RWPE1 (cell line): Measurements from ENCODE around the gene RPL35A.

ENCODE experiments used
- CTCF ChIA-PET: fragments of 350-600 bp; sonication (Branson Sonifier 250); formaldehyde crosslinking; extraction: SDS; loops from one replicate; lab custom pipeline; 2021; lab: Yijun Ruan, JAX
- POLR2A ChIA-PET: fragments of 400-600 bp; formaldehyde crosslinking; extraction: SDS; loops from one replicate; lab custom pipeline; 2020; ENCODE audit warnings: antibody characterized with exemption; ENCODE audit not compliant: low non-redundant PET; lab: Yijun Ruan, JAX
- DNase-seq: peaks from one replicate; pipeline ENCODE4 v3.0.0; 2012; ENCODE audit warnings: low spot score
- H3K27ac ChIP-seq: fragments of 450-650 bp; 2 replicates; pipeline ENCODE4 v1.5.1; 2017
- TF ChIP-seq, protein P1 (sequence below): fragments of 450-650 bp; conservative IDR thresholded peaks from 2 replicates; pipeline ENCODE4 v1.5.1; 2017; ENCODE audit warnings: low read depth, mild to moderate bottlenecking

Gene RPL35A

GRCh38 chr3:197936819-197937384 lies 13.1 kb upstream of the RPL35A start:
- ChIA-PET POLR2A (no interaction called here), CTCF (interaction anchor here (0.7 to 1.1 kb wide), 2 partner anchors 31 to 47 kb away, joined by 4 to 5 read pairs; no protein-coding TSS in a partner anchor)
- no peak for DNase-seq
- TF ChIP-seq, protein P1, sequence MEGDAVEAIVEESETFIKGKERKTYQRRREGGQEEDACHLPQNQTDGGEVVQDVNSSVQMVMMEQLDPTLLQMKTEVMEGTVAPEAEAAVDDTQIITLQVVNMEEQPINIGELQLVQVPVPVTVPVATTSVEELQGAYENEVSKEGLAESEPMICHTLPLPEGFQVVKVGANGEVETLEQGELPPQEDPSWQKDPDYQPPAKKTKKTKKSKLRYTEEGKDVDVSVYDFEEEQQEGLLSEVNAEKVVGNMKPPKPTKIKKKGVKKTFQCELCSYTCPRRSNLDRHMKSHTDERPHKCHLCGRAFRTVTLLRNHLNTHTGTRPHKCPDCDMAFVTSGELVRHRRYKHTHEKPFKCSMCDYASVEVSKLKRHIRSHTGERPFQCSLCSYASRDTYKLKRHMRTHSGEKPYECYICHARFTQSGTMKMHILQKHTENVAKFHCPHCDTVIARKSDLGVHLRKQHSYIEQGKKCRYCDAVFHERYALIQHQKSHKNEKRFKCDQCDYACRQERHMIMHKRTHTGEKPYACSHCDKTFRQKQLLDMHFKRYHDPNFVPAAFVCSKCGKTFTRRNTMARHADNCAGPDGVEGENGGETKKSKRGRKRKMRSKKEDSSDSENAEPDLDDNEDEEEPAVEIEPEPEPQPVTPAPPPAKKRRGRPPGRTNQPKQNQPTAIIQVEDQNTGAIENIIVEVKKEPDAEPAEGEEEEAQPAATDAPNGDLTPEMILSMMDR: no peak
- no peak overlapping the region for H3K27ac ChIP-seq

DNA sequence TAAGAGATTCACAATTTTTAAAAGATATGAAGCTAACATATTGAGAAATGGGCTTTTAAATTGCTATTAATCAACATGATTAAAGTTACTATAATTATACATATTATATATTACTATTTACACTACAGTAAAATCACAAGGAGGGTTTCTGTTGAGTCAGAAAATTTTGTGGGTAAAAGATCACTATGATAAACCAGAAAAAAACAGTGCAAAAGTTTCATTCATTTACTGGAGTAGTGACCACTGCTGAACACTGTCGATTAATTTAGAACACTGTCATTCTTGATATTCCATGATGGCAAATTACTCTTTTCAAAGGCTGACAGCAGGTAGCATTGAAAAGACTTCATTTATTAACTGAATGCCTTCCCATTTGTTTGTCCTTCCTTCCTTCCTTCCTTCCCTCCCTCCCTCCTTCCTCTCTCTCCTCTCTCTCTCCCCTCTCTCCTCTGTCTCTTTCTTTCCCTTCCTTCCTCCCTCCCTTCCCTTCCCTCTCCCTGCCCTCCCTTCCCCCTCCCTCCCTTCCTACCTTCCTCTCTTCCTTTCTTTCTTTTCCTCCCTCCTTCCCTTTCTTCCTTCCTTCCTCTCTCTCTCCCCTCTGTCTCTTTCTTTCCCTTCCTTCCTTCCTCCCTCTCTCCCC lies 9.1 kb upstream of the RPL35A start:
- H3K27ac ChIP-seq: no peak overlapping the region
- TF ChIP-seq, protein P1: no peak
- DNase-seq: no peak
- ChIA-PET CTCF (no interaction called here), POLR2A (no interaction called here)

GRCh38 chr3:197942956-197943556 lies 6.9 kb upstream of the RPL35A start:
- ChIA-PET POLR2A (no interaction called here), CTCF (interaction anchor here (0.6 to 2.6 kb wide), 9 partner anchors 17 to 146 kb away, joined by 3 to 13 read pairs (median 4); no protein-coding TSS in a partner anchor)
- no peak overlapping the region for H3K27ac ChIP-seq
- TF ChIP-seq, protein P1: peak; percentile 81
- DNase-seq: peak; percentile 42

DNA sequence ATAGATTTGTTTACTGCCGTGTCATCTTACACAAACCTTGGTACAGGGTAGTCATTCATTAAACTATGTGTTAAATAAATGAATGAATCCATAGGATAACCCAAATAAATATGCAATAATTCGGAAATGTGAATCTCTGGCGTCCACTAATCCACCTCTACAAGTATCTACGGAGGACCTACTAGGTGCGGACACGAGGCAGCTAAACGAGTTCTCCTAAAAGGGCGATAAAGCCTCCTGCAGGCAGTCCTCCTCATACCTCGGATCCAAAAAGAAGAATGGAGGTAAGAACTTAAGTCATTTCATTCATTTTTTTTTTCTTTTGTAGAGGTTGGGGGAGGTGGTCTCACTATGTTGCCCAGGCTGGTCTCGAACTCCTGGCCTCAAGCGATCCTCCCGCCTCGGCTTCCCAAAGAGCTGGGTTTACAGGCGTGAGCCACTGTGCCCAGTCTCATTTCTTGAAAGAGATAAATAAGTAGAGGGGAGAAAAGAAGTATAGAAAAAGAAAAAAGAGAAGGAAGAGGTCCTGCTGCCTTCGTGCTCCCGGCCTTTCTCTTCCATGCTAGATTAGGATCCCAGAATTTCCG lies 706 bp upstream of the RPL35A start:
- CTCF ChIA-PET: interaction anchor here (0.6 kb wide), 1 partner anchor 122 kb away, joined by 4 read pairs; no protein-coding TSS in a partner anchor

GRCh38 chr3:197950677-197951061 lies 679 bp downstream of the RPL35A start:
- ChIA-PET CTCF (no interaction called here), POLR2A (no interaction called here)
- peak overlapping the region; percentile 81 for H3K27ac ChIP-seq
- TF ChIP-seq, protein P1: no peak
- DNase-seq: no peak

More for the DNA sequence above, 706 bp upstream of the RPL35A start:
- H3K27ac ChIP-seq: peak overlapping the region; percentile 81
- TF ChIP-seq, protein P1: no peak
- no peak for DNase-seq
- POLR2A ChIA-PET: no interaction called here

DNA sequence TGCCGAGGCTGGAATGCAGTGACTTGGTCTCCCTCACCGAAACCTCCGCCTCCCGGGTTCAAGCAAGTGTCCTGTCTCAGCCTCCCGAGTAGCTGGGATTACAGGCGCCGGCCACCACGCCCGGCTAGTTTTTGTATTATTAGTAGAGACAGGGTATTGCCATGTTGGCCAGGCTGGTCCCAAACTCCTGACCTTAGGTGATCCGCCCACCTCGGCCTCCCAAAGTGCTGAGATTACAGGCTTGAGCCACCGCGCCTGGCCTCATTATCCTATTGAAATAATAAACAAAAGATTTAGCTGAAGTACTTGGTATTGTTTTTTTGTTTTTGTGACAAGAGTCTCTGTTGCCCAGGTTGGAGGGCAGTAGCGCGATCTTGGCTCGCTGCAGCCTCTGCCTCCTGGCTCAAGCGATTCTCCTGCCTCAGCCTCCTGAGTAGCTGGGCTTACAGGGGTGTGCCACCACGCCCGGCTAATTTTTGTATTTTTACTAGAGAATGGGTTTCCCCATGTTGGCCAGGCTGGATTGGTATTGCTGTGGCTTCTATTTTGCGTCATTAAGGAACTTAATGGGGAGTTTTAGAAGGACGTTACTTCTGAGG lies 1.5 kb downstream of the RPL35A start:
- TF ChIP-seq, protein P1: no peak
- DNase-seq: no peak
- ChIA-PET POLR2A (no interaction called here), CTCF (interaction anchor here (1.4 kb wide), 1 partner anchor 46 kb away, joined by 4 read pairs; no protein-coding TSS in a partner anchor)
- H3K27ac ChIP-seq: peak overlapping the region; percentile 62
